Hepatocyte (in vitro differentiated cells): ENCODE data around the gene ACACA. TPM values are rescaled to one million over a fixed set of nuclear protein-coding genes. Genes with fewer than 3 reads are reported as not detected.

ENCODE experiments used
- DNase-seq: peaks from one replicate; pipeline ENCODE4 v3.0.0-alpha.2; 2016; ENCODE audit warnings: low spot score
- H2AFZ ChIP-seq: fragments of 200-600 bp; sonication (generic); 2 replicates; pipeline ENCODE4 v1.6.0; 2016; ENCODE audit warnings: antibody characterized with exemption, mild to moderate bottlenecking
- H3K27ac ChIP-seq: fragments of 200-600 bp; sonication (generic); 2 replicates; pipeline ENCODE4 v1.5.1; 2016; ENCODE audit warnings: mild to moderate bottlenecking
- H3K27me3 ChIP-seq: fragments of 200-600 bp; sonication (generic); 2 replicates; pipeline ENCODE4 v1.6.1; 2016
- H3K36me3 ChIP-seq: fragments of 200-600 bp; sonication (generic); replicated peaks from 2 replicates; pipeline ENCODE4 v1.5.1; 2016; ENCODE audit warnings: low read depth; ENCODE audit not compliant: insufficient read depth
- H3K4me1 ChIP-seq: fragments of 200-600 bp; sonication (generic); 2 replicates; pipeline ENCODE4 v1.5.1; 2016; ENCODE audit warnings: mild to moderate bottlenecking, moderate library complexity; ENCODE audit not compliant: insufficient read depth
- H3K4me2 ChIP-seq: fragments of 200-600 bp; sonication (generic); 2 replicates; pipeline ENCODE4 v1.6.0; 2016
- H3K4me3 ChIP-seq: fragments of 200-600 bp; sonication (generic); 2 replicates; pipeline ENCODE4 v1.5.1; 2016; ENCODE audit warnings: mild to moderate bottlenecking
- H3K79me2 ChIP-seq: fragments of 200-600 bp; sonication (generic); 2 replicates; pipeline ENCODE4 v1.6.0; 2017; ENCODE audit warnings: mild to moderate bottlenecking
- H3K9me2 ChIP-seq: fragments of 200-600 bp; sonication (generic); replicated peaks from 2 replicates; pipeline ENCODE4 v1.6.0; 2017; ENCODE audit warnings: mild to moderate bottlenecking; ENCODE audit not compliant: insufficient read depth
- H3K9me3 ChIP-seq: fragments of 200-600 bp; sonication (generic); 2 replicates; pipeline ENCODE4 v1.5.1; 2016; ENCODE audit warnings: low read depth, mild to moderate bottlenecking
- H4K20me1 ChIP-seq: fragments of 200-600 bp; sonication (generic); 2 replicates; pipeline ENCODE4 v1.6.0; 2016; ENCODE audit warnings: mild to moderate bottlenecking; ENCODE audit not compliant: insufficient read depth, poor library complexity, severe bottlenecking
- EZH2 ChIP-seq: fragments of 200-600 bp; sonication (generic); IDR thresholded peaks from 2 replicates; pipeline ENCODE4 v1.6.1; 2016; ENCODE audit warnings: antibody characterized with exemption, mild to moderate bottlenecking, borderline replicate concordance
- EZH2phosphoT487 ChIP-seq: fragments of 200-600 bp; sonication (generic); IDR thresholded peaks from one replicate; pipeline ENCODE4 v1.6.1; 2018; ENCODE audit warnings: antibody characterized with exemption, mild to moderate bottlenecking, low read depth, moderate library complexity; ENCODE audit not compliant: unreplicated experiment, severe bottlenecking
- WGBS: methylation state at CpG from one replicate; pipeline ENCODE4 v1.1.6; 2016; ENCODE audit warnings: low lambda C conversion rate; ENCODE audit errors: missing lambda C conversion rate; 5-methylcytosine and 5-hydroxymethylcytosine counted together
- polyA plus RNA-seq: library from polyadenylated mRNA; unstranded; fragments of >200 nt; fragmentation: Nextera tagmentation; extraction: Ambion mirVana; gene quantifications from 2 replicates; pipeline ENCODE4 v1.2.1, GENCODE V29; 2016
- total RNA-seq: library from RNA; depleted of rRNA; stranded (reverse); fragments of >200 nt; gene quantifications from 2 replicates; pipeline ENCODE4 v1.2.3, GENCODE V29; 2014
- TF ChIP-seq, protein P1 (sequence below): fragments of 200-600 bp; sonication (generic); IDR thresholded peaks from 2 replicates; pipeline ENCODE4 v1.5.1; 2016; ENCODE audit warnings: antibody characterized with exemption, mild to moderate bottlenecking; ENCODE audit not compliant: poor library complexity

The ACACA gene
- total and polyA plus RNA-seq, 2 experiments from 2014 or later = 37.4 to 53.8 TPM

DNA sequence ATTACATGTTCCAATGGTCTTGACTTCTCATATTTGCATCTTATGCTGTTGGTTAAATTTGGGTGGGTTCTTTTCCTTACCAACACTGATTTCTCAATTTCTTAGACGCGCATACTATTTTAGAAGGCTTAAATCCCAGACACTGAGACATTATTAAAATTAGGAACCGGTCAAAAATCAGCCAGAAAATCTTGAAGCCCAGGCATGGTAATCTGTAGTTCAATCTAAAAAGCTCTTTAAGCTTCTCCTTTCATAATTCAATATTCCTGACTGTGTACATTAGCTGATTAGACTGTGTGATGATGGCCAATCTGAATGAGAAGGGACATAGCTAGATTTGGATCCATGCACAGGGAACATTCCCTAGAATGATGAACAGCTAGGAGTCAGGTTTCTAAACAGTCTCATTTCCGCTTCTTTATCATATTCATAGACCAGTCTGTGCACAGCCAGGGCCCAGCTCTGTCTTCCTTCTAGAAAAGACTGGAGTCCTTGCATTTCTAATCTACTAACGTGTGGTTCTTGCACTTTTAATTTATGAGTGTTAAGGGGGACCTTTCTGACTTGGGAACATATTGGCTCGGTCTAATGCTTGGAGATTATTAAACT lies 268.6 kb downstream of the ACACA start:
- Histone ChIP-seq H3K4me2 (no peak overlapping the region), H4K20me1 (no peaks in the 10 kb centered on the region), H2AFZ (no peak overlapping the region), H3K9me2 (no peaks in the 10 kb centered on the region), H3K79me2 (no peaks in the 10 kb centered on the region), H3K27ac (no peak overlapping the region), H3K27me3 (no peaks in the 10 kb centered on the region), H3K4me3 (no peak overlapping the region), H3K9me3 (no peaks in the 10 kb centered on the region), H3K36me3 (no peaks in the 10 kb centered on the region), H3K4me1 (peaks cover 14% of the 10 kb centered on the region)
- 84% methylated on average over 6 of the region's 6 CpGs for WGBS
- TF ChIP-seq EZH2 (no peak), EZH2phosphoT487 (no peak)
- TF ChIP-seq, protein P1, sequence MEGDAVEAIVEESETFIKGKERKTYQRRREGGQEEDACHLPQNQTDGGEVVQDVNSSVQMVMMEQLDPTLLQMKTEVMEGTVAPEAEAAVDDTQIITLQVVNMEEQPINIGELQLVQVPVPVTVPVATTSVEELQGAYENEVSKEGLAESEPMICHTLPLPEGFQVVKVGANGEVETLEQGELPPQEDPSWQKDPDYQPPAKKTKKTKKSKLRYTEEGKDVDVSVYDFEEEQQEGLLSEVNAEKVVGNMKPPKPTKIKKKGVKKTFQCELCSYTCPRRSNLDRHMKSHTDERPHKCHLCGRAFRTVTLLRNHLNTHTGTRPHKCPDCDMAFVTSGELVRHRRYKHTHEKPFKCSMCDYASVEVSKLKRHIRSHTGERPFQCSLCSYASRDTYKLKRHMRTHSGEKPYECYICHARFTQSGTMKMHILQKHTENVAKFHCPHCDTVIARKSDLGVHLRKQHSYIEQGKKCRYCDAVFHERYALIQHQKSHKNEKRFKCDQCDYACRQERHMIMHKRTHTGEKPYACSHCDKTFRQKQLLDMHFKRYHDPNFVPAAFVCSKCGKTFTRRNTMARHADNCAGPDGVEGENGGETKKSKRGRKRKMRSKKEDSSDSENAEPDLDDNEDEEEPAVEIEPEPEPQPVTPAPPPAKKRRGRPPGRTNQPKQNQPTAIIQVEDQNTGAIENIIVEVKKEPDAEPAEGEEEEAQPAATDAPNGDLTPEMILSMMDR = no peak
- no peak for DNase-seq

DNA sequence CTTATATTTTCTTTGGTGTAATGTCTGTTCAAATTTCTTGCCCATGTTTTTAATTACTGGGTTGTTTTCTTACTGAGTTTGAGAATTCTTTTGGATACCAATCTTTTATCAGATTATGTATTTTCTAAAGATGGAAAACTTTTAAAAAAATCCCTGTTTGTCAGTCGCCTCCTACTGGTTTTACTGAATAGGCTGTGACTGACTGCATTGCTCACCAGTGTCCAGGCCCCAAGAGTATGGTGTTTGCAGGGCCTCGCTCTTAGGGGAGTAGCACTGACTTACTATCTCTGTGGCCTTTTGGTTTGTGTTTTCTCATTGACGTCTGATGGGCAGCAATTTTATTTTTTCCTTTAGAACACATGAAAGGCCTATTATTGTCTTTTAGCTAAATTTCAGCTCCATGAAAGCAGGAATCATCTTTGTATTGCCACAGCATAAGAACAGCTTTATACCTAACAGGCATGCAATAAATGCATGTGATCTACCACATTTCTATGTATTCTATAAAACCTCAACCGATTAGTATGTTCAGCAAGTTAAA lies 269.5 kb downstream of the ACACA start:
- WGBS = 93% methylated on average over 4 of the region's 4 CpGs
- peaks cover 22% of the 10 kb centered on the region for H3K4me1 ChIP-seq
- no peaks in the 10 kb centered on the region for H3K9me2 ChIP-seq
- TF ChIP-seq EZH2 (no peak), EZH2phosphoT487 (no peak)
- TF ChIP-seq, protein P1 = no peak
- H3K27ac ChIP-seq = no peak overlapping the region
- H4K20me1 ChIP-seq = no peaks in the 10 kb centered on the region
- H3K4me2 ChIP-seq = no peak overlapping the region
- DNase-seq = no peak
- no peak overlapping the region for H2AFZ ChIP-seq
- H3K9me3 ChIP-seq = no peaks in the 10 kb centered on the region
- no peaks in the 10 kb centered on the region for H3K27me3 ChIP-seq
- H3K79me2 ChIP-seq = no peaks in the 10 kb centered on the region
- no peaks in the 10 kb centered on the region for H3K36me3 ChIP-seq
- no peak overlapping the region for H3K4me3 ChIP-seq

DNA sequence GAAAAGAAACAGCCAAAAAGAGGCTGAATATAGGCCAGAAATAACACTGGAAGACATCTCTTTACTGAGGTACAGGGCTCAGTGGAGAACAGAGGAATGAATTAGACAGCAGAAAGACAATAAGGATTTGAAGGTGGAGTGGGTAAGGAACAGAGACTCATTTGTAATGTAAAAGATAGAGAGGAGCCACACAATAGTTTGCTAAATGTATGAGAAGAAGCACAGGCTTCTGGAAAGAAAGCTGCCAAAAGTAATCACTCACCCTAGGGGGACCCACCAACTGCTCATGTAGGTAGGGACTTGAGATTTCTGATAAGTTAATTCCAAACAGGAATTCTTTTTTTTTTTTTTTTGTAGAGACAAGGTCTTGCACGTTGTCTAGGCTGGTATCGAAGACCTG lies 271.1 kb downstream of the ACACA start:
- no peak overlapping the region for H3K27ac ChIP-seq
- H4K20me1 ChIP-seq = no peaks in the 10 kb centered on the region
- H2AFZ ChIP-seq = no peak overlapping the region
- H3K79me2 ChIP-seq = no peaks in the 10 kb centered on the region
- H3K9me2 ChIP-seq = no peaks in the 10 kb centered on the region
- H3K27me3 ChIP-seq = no peaks in the 10 kb centered on the region
- no peaks in the 10 kb centered on the region for H3K9me3 ChIP-seq
- TF ChIP-seq EZH2phosphoT487 = no peak
- TF ChIP-seq, protein P1 = no peak
- TF ChIP-seq EZH2 = no peak
- WGBS = 84% methylated on average over 2 of the region's 2 CpGs
- H3K4me1 ChIP-seq = peaks cover 37% of the 10 kb centered on the region
- no peak overlapping the region for H3K4me2 ChIP-seq
- no peaks in the 10 kb centered on the region for H3K36me3 ChIP-seq
- no peak for DNase-seq
- no peak overlapping the region for H3K4me3 ChIP-seq
